GM18526 (cell line): Measurements from ENCODE around the gene TRMT112.

Experiments
- POLR2A ChIP-seq: IDR thresholded peaks from 3 replicates; pipeline ENCODE4 v1.6.1; 2011; ENCODE audit not compliant: insufficient read length; ENCODE audit errors: extremely low read depth

The TRMT112 gene

DNA sequence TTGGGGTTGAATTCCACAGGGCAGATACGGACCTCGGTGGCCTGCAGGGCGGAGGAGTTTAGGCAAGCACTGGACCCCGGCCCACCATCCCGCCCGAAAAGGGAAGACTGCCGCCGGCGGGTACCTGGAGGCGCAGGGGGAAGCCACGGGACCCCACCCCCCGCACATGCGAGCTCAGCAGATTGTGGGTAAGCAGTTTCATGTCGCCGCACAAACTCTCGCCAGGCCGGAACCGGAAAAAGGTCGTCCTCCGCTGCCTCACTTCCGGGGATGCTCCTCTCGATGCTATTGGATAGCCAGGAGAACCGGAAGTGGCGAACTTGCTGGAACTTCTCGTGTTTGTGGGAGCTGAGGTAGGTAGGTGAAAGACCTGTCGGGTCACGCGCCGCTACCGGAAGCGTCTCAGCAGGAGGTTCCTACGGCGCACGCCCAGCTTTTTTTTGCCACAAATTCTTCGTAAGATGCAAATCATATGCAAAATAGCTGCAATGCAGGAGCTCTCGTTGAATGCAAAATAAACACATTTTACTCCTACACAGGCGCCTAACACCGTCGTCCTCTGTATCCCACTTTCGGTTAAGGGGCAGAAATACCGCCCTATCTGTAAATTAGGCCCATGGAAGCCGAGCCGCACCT, at the start of gene TRMT112:
TRMT112 (minus strand) TSS at position 235 of the 636 bp plus-strand sequence; CDS start at position 202, 33 bp downstream.
- TF ChIP-seq POLR2A, result peak; percentile 88

DNA sequence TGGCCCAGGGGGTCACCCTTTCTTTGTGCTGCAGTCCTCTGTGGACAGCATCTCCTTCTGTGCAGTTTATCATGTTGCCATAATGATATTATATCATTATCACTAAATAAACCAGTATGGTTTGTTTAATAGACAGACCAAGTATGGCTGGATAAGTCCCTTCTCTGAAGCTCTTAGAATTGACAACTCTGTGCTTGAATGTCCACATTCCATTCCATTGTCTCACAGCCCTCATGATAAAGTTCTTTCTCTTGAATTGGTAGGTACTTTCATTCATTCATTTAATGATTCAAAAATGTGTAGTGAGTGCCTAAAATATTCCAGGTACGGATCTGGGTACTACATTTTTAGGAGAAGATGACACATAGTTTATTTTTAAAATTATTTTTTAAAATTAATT, 49.4 kb upstream of the TRMT112 start:
- TF ChIP-seq POLR2A, result no peak

DNA sequence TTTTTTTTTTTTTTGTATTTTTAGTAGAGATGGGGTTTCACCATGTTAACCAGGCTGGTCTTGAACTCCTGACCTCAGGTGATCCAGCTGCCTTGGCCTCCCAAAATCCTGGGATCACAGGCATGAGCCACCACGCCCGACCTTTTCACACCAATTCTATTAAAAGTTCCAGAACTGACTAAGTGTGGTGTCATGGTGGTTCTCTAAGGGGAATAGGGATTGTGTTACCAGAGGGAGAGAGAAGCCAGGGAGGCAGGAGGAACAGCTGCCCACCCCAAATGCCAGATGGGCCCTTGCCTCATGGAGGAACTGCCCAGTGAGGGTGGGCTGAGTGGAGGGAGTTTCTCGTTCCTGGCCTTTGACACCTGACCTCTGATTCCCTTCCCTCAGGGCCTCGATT, 47.6 kb upstream of the TRMT112 start:
- no peak for TF ChIP-seq POLR2A

DNA sequence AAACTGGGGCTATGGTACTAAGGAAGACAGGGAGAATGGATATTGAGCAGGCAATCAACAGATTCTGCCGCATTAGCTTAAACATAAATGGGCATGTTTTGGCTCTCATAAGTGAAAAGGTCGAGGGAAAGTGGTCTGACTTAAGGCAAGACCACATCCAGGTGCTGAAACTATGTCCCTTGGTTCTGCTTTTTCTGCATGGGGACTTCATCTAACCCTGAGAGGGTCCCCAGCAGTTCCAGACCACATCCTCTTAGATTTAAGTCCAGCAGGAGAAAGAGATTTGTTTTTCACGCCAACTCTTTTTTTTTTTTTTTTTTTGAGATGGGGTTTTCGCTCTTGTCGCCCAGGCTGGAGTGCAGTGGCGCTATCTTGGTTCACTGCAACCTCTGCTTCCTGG, 47.1 kb upstream of the TRMT112 start:
- TF ChIP-seq POLR2A, result no peak

DNA sequence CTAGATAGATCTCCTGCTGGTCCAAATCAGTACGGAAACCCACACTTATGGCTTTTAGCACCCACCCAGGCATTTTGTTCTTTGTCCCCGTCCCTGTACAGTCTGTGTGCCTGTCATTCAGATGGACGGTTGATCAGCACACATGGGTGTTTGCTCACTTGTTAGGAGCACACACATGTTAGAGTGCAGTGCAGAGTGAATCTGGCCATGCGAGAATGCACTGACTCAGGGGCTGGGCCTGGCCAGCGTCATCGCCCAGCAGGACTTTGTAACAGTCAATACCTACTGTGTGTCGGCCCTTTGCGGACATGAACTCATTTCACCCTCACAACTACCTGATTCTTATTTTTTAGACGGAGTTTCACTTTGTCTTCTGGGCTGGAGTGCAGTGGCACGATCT, 45.0 kb upstream of the TRMT112 start:
- TF ChIP-seq POLR2A, result no peak

DNA sequence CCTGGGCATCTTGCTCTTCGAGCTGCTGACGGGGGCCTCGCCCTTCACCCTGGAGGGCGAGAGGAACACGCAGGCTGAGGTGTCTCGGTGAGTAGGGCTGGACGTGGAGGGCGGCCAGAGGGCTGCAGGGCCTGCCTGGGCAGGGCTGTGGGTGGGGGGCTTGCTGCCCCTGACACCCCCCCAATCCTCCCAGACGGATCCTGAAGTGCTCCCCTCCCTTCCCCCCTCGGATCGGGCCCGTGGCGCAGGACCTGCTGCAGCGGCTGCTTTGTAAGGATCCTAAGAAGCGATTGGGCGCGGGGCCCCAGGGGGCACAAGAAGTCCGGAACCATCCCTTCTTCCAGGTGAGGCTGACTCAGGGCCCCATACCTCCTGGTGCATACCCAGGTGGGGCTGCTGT, 44.3 kb upstream of the TRMT112 start:
- TF ChIP-seq POLR2A, result no peak

DNA sequence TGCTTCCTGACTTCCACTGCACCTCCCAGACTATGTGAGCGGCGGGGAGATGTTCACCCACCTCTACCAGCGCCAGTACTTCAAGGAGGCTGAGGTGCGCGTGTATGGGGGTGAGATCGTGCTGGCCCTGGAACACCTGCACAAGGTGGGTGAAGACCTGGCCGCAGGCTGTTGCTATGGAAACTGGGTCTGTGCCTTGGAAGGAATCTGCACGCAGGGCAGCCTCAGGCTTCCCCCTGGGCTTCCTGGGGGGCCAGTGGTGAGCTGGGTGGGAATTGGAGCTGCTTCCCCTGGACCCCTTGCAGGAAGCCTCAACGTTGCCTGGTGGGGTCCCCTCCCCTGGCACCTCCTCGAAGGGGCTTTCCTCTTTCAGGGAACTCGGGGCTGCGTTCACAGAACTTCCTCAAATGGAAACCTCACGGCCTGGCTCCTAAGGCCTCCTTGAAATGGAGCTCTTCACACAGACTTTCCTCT, 43.1 kb upstream of the TRMT112 start:
- no peak for TF ChIP-seq POLR2A

DNA sequence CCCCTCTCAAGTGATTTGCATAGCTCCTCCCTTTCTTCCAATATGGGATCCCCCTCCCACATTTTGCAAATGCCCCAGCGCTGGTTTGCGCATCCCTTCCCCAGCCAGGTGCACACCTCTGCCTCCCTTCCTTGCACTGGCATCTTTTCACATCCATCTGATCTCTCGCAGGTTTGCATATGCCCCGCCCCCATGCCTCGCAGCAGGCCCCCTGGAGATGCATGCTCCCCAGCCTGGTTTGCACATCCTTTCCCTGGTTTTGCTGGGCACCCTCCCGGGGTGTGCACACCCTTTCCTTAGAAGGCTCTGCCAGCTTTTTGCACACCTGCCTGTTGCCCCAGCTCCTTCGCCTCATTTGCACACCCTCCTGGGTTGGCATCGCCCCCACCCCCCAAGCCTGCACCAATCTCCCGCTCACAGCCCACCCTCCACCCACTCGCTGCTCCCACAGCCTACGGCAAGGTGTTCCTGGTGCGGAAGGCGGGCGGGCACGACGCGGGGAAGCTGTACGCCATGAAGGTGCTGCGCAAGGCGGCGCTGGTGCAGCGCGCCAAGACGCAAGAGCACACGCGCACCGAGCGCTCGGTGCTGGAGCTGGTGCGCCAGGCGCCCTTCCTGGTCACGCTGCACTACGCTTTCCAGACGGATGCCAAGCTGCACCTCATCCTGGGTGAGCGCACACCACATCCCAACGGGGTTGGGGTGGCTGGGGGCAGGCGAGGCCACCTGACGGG, 42.5 kb upstream of the TRMT112 start:
- TF ChIP-seq POLR2A, result no peak

DNA sequence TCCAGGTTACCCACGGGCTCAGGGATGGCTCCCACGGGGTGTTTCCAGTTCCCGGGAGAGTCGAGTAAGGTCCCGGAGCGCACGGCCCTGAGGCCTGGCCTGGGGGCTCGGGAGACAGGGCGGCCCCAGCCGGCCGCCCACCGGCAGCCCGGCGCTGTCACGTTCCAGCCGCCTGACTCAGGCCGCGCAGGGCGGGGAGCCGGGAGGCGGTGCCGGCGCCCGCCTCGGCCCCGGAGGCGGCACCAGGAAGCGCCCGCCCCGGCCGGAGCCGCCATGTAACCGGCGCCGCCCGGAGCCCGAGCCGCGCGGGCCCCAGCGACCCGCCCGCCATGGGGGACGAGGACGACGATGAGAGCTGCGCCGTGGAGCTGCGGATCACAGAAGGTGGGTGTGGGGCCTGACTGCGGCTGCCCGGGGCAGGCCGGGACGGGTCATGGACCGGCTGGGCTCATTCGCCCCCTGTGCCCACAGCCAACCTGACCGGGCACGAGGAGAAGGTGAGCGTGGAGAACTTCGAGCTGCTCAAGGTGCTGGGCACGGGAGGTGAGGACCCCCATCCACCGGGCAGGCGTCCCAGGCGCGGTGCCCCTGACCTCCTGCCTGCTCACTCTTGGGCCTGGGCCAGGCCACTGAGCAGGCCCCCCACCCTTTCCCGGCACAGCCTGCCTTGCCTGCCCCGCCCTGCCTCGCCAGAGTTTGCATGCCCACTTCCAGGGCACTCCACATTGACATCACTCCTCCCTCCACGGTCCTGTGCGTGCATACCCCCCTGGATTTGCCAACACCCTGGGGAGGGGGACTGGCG, 41.8 kb upstream of the TRMT112 start, which contains the start of gene RPS6KA4:
RPS6KA4 (plus strand) TSS at position 256 of the 805 bp plus-strand sequence; CDS start at position 330, 74 bp downstream.
- peak; percentile 48 for TF ChIP-seq POLR2A

DNA sequence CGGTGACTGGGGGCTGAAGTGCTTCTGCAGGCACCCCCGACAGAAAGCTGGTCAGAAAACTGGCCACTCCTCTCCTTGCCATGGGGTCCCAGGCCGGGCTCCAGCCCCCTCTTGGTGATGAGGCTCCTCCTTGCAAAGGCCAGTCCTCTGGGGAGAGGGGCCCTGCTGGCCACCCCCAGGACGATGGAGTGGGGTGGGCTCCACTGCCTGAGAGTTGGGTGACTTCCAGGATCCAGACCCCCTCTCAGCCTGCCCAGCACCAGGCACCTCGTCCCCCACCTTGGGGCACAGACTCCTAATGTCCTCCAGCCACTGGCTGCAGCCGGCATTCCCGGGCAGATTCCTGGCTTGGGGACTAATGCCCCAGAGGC, 41.2 kb upstream of the TRMT112 start:
- TF ChIP-seq POLR2A, result no peak

DNA sequence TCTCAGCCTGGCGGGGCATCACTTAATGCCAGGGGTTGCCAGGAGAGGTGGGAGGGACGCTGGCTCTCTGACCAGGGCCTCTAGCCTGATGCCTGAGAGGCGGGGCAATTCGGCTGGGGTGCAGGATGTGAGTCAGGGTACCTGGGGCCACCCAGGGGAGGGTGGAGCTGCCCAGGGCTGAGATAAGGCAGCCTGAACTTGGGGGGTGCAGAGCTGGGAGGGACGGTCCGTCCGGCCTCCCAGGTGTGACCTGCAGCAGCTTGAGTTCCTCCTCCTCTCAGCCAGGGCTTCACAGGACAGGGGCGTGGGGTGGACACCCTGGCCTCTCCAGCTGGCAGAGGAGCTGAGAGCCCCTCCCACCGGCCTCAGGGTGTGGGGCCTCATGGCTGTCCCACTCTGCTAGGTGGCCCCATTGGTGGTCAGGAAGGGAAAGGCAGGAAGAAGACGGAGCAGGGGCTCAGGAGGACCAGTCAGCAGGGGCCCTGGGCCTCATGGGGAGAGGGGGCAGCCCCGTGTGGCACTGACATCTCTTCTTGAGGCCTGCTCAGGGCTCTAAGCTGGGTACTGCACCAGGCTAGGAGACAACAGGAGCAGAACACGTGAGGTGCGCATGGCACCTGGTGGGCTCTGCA, 40.7 kb upstream of the TRMT112 start:
- no peak for TF ChIP-seq POLR2A

DNA sequence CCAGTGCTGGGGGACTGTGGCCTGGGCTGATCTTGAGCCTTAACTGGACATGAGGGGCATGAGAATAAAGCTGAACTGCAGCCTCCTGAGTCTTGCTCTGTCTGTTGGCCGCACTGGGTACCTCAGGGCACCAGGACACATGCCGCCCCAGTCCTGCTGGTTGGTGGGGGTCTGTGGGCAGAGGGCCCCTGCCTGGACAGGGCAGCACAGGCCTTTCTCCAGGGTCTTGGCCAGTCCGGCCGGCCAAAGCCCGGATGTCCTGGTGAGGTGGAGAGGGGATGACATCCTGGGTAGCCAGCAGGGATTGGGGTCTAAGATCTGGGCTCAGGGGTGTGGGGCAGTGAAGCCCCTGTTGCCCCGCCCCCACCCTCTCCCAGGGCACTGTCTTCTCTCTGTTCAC, 40.1 kb upstream of the TRMT112 start:
- TF ChIP-seq POLR2A, result no peak

DNA sequence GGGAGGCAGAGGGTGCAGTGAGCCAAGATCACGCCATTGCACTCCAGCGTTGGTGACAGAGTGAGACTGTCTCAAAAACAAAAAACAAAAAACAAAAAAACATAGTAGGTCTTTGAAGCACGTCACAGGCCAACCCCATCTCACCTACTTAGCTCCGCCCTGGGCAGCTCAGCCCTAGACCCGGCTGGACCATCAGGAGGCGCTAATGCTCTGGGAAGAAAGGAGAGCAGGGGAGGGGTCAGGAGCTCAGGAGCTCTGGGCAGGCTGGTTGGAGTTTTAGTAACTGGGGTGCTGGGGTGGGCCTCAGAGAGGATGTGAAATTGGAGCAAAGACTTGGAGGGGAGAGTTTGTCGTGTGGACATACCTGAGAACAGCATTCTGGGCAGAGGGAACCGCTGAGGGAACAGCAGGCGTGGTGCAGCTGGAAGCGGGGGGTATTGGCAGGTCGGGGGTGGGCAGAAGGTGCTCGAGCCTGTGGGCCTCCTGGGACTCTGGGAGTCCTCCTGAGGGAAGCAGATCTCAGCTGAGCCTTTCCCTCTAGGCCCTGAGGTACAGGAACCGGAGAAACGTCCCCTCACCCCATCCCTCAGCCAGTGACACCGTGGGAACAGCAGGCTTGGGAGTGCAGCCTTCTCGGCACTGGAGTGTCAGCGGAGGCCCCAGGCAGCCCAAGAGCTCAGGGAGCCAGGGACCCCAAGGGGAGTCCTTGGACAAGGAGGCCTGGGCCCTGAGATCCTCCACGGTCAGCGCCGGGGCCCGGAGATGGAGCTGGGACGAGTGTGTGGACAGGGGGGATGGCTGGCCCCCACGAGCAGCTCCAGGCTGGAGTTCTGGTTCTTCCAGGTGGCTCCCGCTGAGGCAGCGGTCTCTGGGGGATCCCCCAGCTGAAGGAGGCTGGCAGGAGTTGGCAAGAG, 39.4 kb upstream of the TRMT112 start:
- TF ChIP-seq POLR2A, result no peak

DNA sequence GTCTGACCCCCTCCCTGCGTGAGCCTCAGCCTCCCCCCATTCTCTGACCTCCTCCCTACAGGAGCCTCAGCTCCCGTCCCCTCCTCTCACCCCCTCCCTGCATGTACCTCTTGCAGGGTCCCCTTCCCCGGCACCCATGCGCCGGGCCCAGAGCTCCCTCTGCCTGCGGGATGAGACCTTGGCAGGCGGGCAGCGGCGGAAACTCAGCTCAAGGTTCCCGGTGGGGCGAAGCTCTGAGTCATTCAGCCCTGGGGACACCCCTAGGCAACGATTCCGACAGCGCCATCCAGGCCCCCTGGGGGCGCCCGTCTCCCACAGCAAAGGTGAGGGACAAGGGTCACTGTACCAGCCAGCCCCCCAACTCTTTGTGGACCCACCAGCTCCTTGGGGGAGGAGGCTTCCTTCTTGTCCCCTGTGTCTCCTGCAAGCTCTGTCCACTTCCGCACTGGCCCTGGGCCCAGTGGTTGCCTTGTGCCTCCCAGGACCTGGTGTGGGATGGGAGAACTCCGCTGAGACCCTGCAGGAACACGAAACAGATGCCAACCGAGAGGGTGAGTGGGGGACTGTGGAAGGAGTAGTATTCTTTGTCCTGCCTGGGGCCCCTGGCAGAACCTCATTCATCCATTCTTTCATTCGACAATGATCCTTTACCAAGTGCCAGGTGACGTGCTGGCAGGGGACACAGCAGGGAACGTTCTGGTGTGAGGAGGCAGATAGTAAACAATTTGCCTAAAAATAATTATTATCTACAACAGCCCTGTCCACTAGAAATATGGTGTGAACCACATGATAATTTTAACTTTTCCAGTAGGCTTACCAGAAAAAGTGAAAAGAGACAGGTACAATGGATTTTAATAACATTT, 38.0 kb upstream of the TRMT112 start:
- TF ChIP-seq POLR2A, result no peak
